ENCODE measurements around the gene TTC17. TPM values are rescaled to one million over a fixed set of nuclear protein-coding genes. Genes with fewer than 3 reads are reported as not detected.
"Not testable (repeated sequence)": the region's sequence is repeated elsewhere in the genome, so short reads cannot be mapped to it uniquely, and the experiment has no call there.

The TTC17 gene
- total RNA-seq, 2 donors from 2014 or later, result 49.6 to 60.9 TPM

DNA sequence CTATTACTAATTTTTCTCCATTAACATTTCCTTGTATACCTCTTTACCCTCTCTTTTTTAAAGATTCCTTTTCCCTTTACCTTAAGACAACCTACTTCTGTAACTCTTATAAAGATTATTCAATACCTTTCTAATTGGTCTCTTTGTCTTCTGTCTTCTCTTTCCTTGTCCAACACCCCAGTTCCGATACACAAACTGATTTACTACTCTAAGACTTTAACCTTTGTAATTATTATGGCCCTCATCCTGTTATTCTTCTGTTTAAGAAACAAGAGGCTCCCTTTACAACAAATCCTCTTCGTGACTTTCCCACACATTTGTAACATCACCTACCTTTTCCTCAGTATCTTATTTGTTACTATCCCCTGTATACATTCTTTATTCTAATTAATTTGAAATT is 81.8 kb downstream of the TTC17 start:
- intact Hi-C loops (cut with DNase I), result no loop called here

DNA sequence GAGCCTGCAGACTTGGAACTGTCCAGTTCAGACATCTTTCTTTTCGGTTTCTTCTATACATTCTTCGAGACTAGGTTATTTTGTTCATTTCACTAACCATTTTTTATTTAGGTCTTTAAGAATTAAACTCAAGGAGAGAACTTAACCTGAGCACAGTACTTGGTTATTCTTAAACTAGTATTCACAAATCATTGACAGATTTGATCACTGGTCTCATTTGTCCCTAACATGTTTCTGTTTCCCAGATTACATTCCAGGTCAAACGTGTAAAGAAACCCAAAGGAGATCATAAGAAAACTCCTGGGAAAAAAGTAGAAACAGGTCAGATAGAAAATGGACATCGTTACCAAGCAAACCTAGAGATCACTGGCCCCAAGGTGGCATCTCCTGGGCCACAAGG is 85.1 kb downstream of the TTC17 start:
- DNase-seq (ENCODE audit: low spot score), result no peak
- intact Hi-C loops (cut with DNase I), result no loop called here

More for the DNA sequence above, 81.8 kb downstream of the TTC17 start:
- DNase-seq (ENCODE audit: low spot score), result no peak

DNA sequence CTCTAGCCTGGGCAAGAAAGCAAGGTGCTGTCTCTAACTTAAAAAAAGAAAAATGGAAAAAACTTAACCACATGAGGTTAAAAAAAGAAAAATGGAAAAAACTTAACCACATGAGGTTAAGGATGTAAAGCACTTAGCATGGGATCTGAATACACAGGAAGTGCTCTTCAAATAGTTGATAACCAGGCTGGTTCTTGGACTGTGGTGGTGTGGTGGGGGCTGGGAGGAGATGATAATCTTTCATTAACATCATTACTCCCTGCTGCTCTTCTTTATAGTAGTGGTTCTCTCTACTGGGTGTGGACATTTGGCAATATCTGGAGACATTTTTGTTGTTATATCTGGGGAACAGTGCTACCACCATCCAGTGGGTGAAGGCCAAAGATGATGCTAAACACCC is 88.4 kb downstream of the TTC17 start:
- no peak for DNase-seq (ENCODE audit: low spot score)
- intact Hi-C loops (cut with DNase I), result no loop called here

DNA sequence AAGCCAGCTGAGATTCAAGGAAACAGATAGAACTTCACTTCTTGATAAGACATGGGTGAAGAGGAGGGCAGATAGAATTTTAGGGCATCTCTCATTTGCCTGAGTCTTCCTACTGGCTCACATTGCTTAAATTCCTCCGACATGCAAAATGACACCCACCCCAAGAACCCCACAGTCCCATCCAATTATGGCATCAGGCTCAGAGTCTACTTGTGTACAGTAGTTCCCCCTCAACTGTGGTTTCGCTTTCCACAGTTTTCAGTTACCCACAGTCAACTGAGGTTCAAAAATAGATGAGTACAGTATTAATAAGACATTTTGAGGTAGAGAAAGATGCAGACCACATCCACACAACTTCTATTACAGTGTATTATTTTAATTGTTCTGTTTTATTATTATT is 99.8 kb downstream of the TTC17 start:
- intact Hi-C loops (cut with DNase I), result no loop called here
- DNase-seq (ENCODE audit: low spot score), result no peak

DNA sequence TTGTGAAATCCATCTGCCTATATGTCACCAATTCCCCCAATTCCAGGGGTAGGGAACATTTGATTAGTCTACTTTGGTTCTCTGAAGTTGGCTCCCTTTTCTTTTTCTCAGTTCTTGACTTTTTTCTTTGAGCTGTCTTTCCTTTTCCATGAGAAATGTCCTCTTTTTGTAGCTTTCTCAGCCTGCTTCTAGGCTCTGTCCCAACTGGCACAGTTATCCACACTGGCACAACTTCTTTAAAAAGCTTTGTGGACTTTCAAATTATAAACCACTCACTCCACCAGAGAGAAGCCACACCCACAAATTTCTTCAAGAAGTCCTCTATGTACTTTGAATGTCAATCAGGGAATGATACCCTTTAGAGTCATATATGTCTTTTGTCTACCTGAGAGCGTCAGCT is 100.5 kb downstream of the TTC17 start:
- intact Hi-C loops (cut with DNase I), result no loop called here
- DNase-seq (ENCODE audit: low spot score), result no peak

DNA sequence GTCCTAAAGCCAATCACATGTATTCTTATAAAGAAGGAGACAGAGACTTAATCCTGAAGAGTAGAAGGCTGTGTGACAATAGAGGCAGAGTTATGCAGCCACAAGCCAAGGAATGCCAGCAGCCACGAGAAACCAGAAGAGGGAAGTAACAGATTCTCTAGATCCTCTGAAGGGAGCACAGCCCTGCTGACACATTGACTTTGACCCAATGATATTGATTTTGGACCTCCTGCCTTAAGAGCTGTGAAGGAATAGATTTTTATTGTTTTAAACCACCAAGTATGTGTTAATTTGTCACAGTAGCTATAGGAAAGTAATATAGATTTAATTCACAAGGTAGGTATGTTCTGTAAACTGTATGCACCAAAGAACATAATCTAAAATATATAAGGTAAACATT is 103.6 kb downstream of the TTC17 start:
- no peak for DNase-seq (ENCODE audit: low spot score)
- intact Hi-C loops (cut with DNase I), result no loop called here

DNA sequence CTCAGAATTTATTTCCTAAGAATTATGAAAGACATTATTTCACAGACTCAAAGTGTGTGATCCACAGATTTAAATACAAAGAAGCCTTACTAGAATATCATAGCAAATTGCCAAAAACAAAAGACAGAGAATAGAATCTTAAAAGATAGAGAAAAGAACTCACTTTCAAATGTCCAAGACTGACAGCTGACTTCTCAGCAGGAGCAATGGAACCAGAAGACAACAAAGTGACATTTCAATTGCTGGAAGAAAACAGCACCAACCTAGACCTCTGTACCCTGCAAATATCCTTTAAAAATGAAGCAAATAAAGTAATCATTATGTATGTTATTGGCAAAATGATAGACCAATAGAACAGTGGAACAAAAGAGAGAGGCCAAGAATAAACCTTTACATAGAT is 109.2 kb downstream of the TTC17 start:
- intact Hi-C loops (cut with DNase I), result no loop called here
- DNase-seq (ENCODE audit: low spot score), result no peak

DNA sequence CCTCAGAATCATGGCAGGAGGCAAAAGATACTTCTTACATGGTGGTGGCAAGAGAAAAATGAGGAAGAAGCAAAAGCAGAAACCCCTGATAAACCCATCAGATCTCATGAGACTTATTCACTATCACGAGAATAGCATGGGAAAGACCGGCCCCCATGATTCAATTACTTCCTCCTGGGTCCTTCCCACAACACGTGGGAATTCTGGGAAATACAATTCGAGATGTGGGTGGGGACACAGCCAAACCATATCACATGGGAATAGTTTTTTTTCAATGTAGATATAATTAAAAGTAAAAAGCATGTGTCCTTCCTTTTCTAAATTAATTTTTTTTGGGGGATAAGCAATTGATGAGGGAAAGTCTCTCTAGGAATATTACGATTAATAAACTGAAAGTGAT is 118.8 kb downstream of the TTC17 start:
- DNase-seq (ENCODE audit: low spot score); intact Hi-C loops (cut with DNase I): not testable (repeated sequence)

DNA sequence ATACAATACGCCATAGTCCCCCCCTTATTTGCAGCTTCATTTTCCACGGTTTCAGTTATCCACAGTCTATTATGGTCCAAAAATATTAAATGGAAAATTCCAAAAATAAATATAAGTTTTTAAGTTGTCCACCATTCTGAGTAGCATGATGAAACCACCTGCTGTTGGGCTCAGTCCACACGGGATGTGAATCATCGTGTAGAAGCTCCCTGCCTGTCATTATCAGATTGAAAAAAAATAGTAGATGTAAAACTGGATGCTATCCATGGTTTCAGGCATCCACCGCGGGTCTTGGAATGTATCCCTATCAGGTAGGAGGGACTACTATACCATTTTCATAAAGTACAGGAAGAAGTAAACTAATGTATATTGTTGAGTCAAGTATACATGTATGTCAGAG is 127.4 kb downstream of the TTC17 start:
- DNase-seq (ENCODE audit: low spot score), result no peak
- intact Hi-C loops (cut with DNase I), result no loop called here

DNA sequence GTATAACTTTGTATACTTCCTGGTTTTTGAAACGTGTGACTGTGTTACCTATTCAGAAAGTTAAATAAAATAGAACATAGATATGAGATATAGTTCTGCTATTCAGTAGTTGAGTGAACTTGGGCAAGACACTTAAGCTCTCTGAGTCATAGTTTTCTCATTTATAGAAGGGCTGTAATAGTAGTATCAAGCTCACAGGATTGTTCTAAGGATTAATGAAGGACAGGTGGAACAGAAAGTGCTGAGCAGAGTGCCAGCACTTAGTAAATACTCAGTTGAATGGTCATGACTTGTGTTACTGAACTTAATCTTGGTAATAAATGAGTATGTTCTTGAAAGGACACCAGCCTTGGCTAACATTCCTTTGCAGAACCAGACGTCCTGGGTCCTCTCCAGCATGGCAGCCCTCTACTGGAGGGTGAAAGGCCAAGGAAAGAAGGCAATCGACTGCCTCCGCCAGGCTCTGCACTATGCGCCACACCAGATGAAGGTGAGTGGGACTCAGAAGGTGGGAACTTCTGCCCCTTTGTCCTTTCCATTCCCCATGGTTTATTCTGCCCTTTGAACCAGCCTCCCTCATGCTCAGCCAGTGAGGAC is 131.2 kb downstream of the TTC17 start:
- DNase-seq (ENCODE audit: low spot score), result no peak
- intact Hi-C loops (cut with DNase I), result no loop called here

DNA sequence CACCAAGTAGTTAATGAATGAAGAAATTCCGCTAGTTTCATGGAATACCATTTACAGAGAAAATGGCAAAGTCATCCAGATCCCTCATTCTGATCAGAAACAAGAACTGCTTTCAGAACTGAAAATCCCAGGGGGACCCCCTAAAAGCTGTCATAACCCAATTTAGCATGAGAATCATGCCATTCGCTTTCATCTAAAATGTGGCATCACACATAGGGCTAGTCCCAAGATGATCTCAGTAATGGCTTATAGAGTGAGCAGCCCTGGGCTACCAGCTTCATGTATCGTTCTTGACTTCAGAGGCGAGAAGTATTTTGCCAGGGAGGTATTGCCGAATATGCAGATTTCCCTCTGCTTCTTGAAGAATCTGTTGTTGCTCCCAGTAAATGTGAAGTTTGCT is 134.0 kb downstream of the TTC17 start:
- DNase-seq (ENCODE audit: low spot score), result no peak
- intact Hi-C loops (cut with DNase I), result no loop called here

DNA sequence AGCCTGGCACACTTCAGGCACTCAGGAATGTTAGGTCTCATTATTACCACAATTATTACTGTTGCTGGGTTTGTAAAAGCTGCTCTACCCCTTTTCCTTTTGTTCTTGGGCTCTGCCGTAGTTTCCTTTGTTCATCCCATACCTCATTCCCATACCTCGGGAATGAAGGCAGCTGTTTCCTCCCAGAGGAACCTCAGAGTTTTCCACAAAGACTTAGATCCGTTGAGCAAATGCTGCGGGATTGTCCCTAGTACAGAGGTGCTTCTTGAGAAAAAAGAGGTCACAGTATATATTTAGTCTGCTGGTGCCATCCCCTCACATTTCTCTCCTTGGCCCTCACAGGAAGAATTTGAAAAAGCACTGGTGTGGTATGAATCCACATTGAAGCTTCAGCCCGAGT is 134.7 kb downstream of the TTC17 start:
- no peak for DNase-seq (ENCODE audit: low spot score)
- intact Hi-C loops (cut with DNase I), result no loop called here

DNA sequence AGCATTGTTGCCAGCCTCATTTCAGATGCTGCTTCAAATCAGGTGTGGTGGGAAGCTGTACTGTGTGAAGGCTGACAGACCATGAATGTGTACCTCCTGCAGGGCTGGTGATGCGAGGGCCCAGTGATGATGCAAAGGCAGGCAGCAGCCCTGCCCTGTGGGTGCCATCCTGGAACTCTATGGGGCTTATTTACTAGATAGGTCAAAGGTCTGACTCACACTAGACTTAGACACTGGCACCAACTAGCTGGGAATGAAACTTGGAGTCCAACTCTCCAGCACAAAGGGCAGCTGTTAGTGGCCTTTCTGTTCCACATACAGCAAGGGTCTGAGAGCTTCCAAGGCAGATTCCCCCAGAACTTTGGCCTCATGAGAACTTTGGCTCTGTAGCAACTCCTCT is 138.4 kb downstream of the TTC17 start:
- no peak for DNase-seq (ENCODE audit: low spot score)
- intact Hi-C loops (cut with DNase I), result no loop called here

DNA sequence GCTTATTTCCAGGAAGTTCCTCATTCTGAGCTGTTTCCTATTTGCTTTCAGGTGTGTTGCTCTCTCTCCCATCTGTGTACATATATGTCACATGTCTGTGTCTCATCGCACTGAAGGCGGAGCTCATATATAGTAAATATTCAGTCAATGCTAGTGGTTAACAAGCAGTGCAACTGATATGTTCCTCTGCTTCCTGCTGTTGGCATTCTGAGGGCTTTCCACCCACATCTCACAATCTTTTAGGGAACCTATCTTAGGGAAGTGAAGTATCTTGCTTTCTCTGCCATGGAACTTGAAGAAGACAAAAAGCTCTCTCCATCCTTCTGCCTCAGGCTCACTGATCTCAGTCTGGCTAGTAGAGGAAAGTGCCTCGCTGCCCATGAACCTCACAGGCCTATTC is 139.8 kb downstream of the TTC17 start:
- no peak for DNase-seq (ENCODE audit: low spot score)
- intact Hi-C loops (cut with DNase I), result no loop called here

DNA sequence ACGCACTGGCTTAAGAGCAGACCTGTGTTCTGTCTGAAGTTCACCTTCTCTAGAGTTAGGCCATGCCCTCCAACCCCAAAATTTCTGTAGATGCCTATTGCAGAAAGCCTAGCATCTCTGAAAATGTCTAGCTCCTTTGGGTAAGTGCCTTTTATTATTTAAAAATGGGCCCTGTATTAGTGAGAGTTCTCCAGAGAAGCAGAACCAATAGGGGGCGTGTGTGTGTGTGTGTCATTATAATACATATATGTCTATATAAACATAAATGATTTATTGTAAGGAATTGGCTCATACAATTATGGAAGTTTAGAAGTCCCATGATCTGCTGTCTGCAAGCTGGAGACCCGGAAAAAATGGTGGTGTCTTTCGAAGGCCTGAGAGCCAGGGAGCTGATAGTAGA is 144.7 kb downstream of the TTC17 start:
- intact Hi-C loops (cut with DNase I), result no loop called here
- no peak for DNase-seq (ENCODE audit: low spot score)

DNA sequence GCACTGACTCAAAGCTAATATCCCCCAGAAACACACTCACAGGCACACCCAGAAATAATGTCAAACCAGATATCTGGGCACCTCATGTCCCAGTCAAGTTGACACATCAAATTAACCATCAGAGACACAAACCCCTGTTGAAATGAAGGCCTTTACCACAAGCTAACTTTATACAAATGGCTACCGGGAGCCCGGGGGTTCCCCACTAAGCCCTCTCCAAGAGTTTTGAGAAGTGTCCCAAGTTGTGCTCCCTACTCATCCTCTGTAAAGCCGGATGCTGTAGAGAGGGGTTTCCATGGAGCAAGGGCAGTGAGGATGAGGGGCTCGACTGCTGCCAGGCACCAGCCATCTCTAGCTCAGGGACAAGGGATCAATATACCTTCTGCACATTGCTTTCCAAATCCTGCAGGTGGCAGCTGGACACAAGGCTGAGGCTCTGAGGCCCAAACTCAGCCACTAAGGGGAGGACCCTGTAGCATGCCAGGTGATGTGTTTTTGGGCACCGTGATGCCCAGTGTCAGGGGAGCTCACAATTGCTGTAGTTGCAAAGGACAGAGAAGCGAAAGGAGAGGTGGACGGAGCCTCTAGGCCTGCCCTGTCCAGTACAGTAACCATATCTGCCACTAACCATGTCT is 145.7 kb downstream of the TTC17 start:
- intact Hi-C loops (cut with DNase I), result no loop called here
- no peak for DNase-seq (ENCODE audit: low spot score)

DNA sequence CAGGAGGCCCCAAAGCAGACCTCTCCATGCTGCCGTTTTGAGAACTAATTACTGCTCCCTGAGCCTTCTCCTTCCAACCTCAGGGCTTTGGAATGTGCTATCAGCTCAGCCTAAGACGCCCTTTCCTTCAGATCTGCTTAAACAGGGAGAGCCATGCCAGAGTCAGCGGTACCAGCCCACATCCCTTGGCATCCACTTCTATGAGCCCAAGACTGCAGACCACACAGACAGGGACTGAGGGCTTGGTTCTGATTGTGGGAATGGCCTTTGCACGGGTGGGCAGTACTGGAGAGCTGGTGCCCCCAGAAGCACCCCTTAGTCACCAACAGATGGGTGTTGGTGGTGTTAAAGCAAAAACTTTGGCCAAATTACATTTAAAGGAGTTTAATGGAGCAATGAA is 146.5 kb downstream of the TTC17 start:
- no peak for DNase-seq (ENCODE audit: low spot score)
- intact Hi-C loops (cut with DNase I), result loop anchor here in 1 of 2 donors (5.0 kb wide), 1 partner anchor 62 kb away; no protein-coding TSS in a partner anchor

DNA sequence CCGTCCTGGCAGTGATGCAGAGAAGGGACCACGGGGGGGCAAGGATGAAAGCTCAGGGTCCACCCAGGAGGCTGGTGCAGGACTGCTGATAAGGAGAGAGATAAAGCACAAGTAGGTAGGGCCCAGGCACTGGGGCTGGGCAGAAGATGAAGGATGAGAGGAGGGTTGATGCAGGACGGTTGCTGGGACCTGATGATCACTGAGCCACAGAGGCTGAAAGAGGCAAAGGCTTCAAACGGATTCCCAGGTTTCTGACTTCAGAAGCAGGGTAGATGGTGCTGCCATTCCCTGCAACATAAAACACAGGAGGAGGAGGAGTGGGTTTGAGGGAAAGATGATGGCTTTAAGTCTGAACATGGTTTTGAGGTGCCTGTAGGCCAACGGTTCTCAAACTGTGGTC is 148.5 kb downstream of the TTC17 start:
- DNase-seq (ENCODE audit: low spot score), result no peak
- intact Hi-C loops (cut with DNase I), result loop anchor here in 1 of 2 donors (5.0 kb wide), 1 partner anchor 60 kb away; no protein-coding TSS in a partner anchor

DNA sequence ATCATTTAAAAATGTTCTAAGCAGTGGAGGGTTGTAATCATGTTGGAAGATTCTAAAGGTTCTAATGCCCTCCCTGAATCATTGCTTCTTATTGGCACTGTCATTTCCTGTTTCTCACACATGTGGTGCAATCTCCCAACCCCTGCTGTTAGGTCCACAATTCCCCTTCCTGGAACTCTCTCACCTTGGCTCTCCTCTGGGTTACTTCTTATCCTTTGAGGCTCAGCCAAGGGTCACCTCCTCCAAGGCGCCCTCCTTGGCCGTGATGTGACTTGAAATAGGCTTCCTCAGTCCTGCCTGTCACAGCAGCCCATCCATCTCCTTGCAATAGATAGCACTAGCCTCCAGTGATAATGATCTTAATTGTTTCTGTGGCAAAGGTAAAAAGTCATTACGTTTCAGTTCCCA is 149.8 kb downstream of the TTC17 start:
- DNase-seq (ENCODE audit: low spot score), result no peak
- intact Hi-C loops (cut with DNase I), result loop anchor here in 1 of 2 donors (5.0 kb wide), 1 partner anchor 59 kb away; no protein-coding TSS in a partner anchor

DNA sequence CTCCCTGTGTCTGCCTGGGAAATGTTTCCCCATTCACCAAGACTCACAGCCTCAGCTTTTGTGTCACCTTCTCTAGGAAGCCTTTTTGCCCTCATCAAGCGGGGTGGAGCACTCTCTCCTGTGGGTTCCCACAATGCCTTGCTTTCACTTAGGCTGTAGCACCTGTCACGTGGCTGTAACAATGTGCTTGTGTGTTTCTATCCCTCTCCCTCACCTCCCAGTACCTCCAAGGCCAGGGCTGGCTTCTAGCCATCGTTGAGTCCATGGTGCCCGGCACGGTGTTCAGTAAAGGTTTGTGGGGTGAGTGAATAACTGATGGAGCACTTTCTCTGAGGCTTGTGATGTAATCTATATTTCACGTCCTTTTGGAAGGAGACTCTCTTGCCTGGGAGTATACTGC is 153.2 kb downstream of the TTC17 start:
- intact Hi-C loops (cut with DNase I), result no loop called here
- DNase-seq (ENCODE audit: low spot score), result no peak

DNA sequence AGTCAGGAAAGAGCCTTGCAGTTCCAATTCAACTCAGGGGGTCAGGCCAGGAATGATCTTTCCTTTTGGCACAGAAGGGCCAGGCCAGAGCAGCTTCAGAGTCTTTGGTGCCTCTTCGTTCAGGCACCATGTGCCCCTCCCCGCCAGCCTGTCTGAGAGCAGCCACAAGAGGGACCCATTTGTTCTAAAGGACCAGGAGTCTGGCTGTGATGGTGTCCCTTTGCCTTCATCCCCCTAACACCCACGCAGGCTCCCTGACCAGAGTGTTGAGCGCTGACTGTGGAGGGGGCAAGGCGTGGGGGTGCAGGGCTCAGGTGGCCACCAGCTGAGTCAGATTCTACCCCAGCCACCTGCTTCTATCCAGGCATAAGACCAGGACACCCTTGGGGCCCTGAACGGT is 156.4 kb downstream of the TTC17 start:
- no peak for DNase-seq (ENCODE audit: low spot score)
- intact Hi-C loops (cut with DNase I), result no loop called here

All from posterior vena cava (tissue), 2 donors.